ENCODE results near the gene CACNG3.

DNA sequence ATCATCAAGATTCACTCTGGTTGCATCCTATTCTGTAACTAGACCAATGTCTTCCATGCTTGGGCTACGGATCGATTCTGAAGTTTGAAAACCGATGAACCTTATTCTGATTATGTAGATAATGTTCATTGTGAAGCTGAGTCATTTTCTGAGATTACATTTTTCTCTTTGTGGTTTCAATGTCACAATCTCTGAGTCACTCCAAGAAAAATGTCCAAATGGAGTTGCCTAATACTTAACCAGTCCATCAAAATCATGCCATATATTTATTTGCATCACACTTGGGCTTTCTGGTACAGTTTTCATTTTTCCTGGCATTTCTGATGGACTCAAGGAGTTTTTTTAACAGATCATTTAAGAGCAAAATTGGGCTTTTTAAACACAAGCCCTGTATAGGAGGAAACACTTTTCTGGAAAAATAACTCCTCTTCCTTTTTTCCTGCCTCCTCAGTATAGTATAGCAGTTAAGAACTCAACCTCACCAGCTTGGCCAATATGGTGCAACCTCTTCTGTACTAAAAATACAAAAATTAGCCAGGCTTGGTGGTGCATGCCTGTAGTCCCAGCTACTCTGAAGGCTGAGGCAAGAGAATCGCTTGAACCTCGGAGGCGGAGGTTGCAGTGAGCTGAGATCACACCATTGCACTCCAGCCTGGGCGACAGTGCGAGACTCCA lies 17.5 kb downstream of the CACNG3 start:
- TF ChIP-seq, protein P1, sequence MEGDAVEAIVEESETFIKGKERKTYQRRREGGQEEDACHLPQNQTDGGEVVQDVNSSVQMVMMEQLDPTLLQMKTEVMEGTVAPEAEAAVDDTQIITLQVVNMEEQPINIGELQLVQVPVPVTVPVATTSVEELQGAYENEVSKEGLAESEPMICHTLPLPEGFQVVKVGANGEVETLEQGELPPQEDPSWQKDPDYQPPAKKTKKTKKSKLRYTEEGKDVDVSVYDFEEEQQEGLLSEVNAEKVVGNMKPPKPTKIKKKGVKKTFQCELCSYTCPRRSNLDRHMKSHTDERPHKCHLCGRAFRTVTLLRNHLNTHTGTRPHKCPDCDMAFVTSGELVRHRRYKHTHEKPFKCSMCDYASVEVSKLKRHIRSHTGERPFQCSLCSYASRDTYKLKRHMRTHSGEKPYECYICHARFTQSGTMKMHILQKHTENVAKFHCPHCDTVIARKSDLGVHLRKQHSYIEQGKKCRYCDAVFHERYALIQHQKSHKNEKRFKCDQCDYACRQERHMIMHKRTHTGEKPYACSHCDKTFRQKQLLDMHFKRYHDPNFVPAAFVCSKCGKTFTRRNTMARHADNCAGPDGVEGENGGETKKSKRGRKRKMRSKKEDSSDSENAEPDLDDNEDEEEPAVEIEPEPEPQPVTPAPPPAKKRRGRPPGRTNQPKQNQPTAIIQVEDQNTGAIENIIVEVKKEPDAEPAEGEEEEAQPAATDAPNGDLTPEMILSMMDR (IDR thresholded peaks at IDR 0.05), result no peak
- no peak for TF ChIP-seq POLR2A (IDR thresholded peaks at IDR 0.05)
- no peak for TF ChIP-seq POLR2AphosphoS5 (IDR thresholded peaks at IDR 0.05)
